HepG2 (cell line): ENCODE measurements around the gene MIDN. TPM values are rescaled to one million over a fixed set of nuclear protein-coding genes. Genes with fewer than 3 reads are reported as not detected.

ENCODE experiments used
- AHR ChIP-seq: IDR thresholded peaks from 2 replicates; pipeline ENCODE4 v1.6.1; 2018; ENCODE audit warnings: missing genetic modification reagents, missing compliant biosample characterization
- BRCA1 ChIP-seq: sonication (generic); formaldehyde crosslinking; IDR thresholded peaks from 2 replicates; pipeline ENCODE4 v1.4.0; 2020; ENCODE audit warnings: missing genetic modification reagents
- BRD4 ChIP-seq: sonication (generic); formaldehyde crosslinking; IDR thresholded peaks from 2 replicates; pipeline ENCODE4 v1.4.0; 2020; ENCODE audit warnings: missing genetic modification reagents
- ISL2 ChIP-seq: sonication (generic); formaldehyde crosslinking; IDR thresholded peaks from 2 replicates; pipeline ENCODE4 v1.5.0; 2020; ENCODE audit warnings: missing genetic modification reagents
- NCOA1 ChIP-seq: sonication (generic); formaldehyde crosslinking; IDR thresholded peaks from 2 replicates; pipeline ENCODE4 v1.9.0; 2021; ENCODE audit warnings: missing genetic modification reagents
- PHF5A ChIP-seq: IDR thresholded peaks from one replicate; pipeline ENCODE4 v1.6.1; 2018; ENCODE audit warnings: low read depth, missing genetic modification reagents; ENCODE audit not compliant: unreplicated experiment
- TBP ChIP-seq: sonication (generic); formaldehyde crosslinking; IDR thresholded peaks from 2 replicates; pipeline ENCODE4 v1.5.0; 2020; ENCODE audit warnings: missing genetic modification reagents
- ZKSCAN8 ChIP-seq: IDR thresholded peaks from 2 replicates; pipeline ENCODE4 v1.6.1; 2016; ENCODE audit warnings: borderline replicate concordance, missing genetic modification reagents, missing compliant biosample characterization
- ZMAT3 ChIP-seq: sonication (generic); formaldehyde crosslinking; conservative IDR thresholded peaks from 2 replicates; pipeline ENCODE4 v1.7.0; 2021; ENCODE audit warnings: missing genetic modification reagents
- ZNF33A ChIP-seq: sonication (generic); formaldehyde crosslinking; IDR thresholded peaks from 2 replicates; pipeline ENCODE4 v1.5.1; 2020; ENCODE audit warnings: missing genetic modification reagents, mild to moderate bottlenecking, moderate library complexity, borderline replicate concordance
- ZNF546 ChIP-seq: sonication (generic); formaldehyde crosslinking; conservative IDR thresholded peaks from 2 replicates; pipeline ENCODE4 v1.8.1; 2023; ENCODE audit warnings: mild to moderate bottlenecking, missing genetic modification reagents
- polyA plus RNA-seq, 8 experiments: library from polyadenylated mRNA; depleted of rRNA in 3 of 8; stranded (reverse) in 7 of 8; unstranded in 1 of 8; fragments of >200 nt; fragmentation: Illumina TruSeq in 4 of 8; extraction: Trizol in 4 of 8; gene quantifications; 2 replicates each; pipeline versions ENCODE4 v1.2.1 to v1.2.3, GENCODE V29; 2011 to 2016; ENCODE audit warnings: low read depth in 4 of 8, missing spikeins in 1 of 8, mixed read lengths in 1 of 8; ENCODE audit not compliant: insufficient read depth in 1 of 8
- total RNA-seq, 5 experiments: library from RNA; depleted of rRNA; stranded (reverse); fragments of >200 nt; fragmentation: Illumina TruSeq; extraction: Trizol; gene quantifications; 2 replicates each; pipeline ENCODE4 v1.2.3, GENCODE V29; 2016; ENCODE audit warnings: low read depth in 1 of 5
- TF ChIP-seq, protein P1 (sequence below): sonication (generic); formaldehyde crosslinking; IDR thresholded peaks from 2 replicates; pipeline ENCODE4 v1.5.0; 2020; ENCODE audit warnings: missing genetic modification reagents
- TF ChIP-seq, protein P2 (sequence below): sonication (generic); formaldehyde crosslinking; IDR thresholded peaks from 2 replicates; pipeline ENCODE4 v1.4.0; 2020; ENCODE audit warnings: mild to moderate bottlenecking, missing genetic modification reagents
- TF ChIP-seq, protein P3 (sequence below): sonication (generic); formaldehyde crosslinking; IDR thresholded peaks from 2 replicates; pipeline ENCODE4 v1.5.0; 2020; ENCODE audit warnings: missing genetic modification reagents, mild to moderate bottlenecking, borderline replicate concordance
- TF ChIP-seq, protein P4 (sequence below): sonication (generic); formaldehyde crosslinking; conservative IDR thresholded peaks from 2 replicates; pipeline ENCODE4 v1.8.0; 2022; ENCODE audit warnings: low read depth, missing genetic modification reagents
- TF ChIP-seq, protein P5 (sequence below): sonication (generic); formaldehyde crosslinking; IDR thresholded peaks from 2 replicates; pipeline ENCODE4 v1.4.0; 2020; ENCODE audit warnings: mild to moderate bottlenecking, missing genetic modification reagents

Gene MIDN
- total and polyA plus RNA-seq, 2 of the 13 experiments (the other 11 are each of a cell fraction or from before 2014, with no cell fraction given): 8.4 to 18.0 TPM

DNA sequence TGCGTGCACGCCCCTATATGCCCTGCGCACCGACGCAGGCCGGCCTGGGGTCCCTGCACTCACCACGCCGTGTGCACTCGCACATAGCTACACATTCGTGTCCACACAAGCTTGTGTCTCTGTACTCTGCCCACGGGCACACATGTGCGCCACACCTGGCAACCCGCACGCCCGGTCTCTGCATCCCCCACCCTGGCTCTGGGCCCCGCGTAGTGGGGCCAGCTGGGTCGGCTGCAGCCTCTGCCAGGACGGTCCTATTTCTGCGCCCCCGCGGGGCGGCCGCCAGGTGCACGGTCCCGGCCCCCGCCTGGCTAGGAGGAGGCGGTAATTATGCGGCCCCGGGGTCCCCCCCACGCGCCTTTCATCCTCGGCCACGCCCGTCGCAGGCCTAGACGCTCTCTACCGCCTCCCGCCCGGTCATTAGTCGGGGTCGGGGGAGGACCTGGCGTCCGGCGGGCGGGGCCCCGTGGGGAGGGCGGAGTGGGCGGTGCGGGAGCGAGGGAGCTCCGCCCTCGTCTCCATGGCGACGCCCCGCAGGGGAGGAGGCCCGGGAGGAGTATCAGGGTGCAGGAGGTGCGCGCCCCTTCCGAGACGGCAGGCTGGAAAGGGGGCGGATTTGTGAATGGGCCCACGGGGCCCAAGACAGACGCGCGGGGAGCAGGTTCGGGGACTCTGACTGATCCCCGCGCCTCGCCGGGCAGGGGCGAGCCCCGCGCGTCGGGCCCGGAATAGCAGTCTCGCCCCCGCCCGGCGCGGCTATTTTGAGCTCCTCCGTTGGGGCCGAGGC is 17.9 kb downstream of the MIDN start (continued):
- TF ChIP-seq, protein P1, sequence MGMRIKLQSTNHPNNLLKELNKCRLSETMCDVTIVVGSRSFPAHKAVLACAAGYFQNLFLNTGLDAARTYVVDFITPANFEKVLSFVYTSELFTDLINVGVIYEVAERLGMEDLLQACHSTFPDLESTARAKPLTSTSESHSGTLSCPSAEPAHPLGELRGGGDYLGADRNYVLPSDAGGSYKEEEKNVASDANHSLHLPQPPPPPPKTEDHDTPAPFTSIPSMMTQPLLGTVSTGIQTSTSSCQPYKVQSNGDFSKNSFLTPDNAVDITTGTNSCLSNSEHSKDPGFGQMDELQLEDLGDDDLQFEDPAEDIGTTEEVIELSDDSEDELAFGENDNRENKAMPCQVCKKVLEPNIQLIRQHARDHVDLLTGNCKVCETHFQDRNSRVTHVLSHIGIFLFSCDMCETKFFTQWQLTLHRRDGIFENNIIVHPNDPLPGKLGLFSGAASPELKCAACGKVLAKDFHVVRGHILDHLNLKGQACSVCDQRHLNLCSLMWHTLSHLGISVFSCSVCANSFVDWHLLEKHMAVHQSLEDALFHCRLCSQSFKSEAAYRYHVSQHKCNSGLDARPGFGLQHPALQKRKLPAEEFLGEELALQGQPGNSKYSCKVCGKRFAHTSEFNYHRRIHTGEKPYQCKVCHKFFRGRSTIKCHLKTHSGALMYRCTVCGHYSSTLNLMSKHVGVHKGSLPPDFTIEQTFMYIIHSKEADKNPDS: 0 out of 2 replicates have a peak, but pooled peaks have one; percentile 15
- TF ChIP-seq, protein P2, sequence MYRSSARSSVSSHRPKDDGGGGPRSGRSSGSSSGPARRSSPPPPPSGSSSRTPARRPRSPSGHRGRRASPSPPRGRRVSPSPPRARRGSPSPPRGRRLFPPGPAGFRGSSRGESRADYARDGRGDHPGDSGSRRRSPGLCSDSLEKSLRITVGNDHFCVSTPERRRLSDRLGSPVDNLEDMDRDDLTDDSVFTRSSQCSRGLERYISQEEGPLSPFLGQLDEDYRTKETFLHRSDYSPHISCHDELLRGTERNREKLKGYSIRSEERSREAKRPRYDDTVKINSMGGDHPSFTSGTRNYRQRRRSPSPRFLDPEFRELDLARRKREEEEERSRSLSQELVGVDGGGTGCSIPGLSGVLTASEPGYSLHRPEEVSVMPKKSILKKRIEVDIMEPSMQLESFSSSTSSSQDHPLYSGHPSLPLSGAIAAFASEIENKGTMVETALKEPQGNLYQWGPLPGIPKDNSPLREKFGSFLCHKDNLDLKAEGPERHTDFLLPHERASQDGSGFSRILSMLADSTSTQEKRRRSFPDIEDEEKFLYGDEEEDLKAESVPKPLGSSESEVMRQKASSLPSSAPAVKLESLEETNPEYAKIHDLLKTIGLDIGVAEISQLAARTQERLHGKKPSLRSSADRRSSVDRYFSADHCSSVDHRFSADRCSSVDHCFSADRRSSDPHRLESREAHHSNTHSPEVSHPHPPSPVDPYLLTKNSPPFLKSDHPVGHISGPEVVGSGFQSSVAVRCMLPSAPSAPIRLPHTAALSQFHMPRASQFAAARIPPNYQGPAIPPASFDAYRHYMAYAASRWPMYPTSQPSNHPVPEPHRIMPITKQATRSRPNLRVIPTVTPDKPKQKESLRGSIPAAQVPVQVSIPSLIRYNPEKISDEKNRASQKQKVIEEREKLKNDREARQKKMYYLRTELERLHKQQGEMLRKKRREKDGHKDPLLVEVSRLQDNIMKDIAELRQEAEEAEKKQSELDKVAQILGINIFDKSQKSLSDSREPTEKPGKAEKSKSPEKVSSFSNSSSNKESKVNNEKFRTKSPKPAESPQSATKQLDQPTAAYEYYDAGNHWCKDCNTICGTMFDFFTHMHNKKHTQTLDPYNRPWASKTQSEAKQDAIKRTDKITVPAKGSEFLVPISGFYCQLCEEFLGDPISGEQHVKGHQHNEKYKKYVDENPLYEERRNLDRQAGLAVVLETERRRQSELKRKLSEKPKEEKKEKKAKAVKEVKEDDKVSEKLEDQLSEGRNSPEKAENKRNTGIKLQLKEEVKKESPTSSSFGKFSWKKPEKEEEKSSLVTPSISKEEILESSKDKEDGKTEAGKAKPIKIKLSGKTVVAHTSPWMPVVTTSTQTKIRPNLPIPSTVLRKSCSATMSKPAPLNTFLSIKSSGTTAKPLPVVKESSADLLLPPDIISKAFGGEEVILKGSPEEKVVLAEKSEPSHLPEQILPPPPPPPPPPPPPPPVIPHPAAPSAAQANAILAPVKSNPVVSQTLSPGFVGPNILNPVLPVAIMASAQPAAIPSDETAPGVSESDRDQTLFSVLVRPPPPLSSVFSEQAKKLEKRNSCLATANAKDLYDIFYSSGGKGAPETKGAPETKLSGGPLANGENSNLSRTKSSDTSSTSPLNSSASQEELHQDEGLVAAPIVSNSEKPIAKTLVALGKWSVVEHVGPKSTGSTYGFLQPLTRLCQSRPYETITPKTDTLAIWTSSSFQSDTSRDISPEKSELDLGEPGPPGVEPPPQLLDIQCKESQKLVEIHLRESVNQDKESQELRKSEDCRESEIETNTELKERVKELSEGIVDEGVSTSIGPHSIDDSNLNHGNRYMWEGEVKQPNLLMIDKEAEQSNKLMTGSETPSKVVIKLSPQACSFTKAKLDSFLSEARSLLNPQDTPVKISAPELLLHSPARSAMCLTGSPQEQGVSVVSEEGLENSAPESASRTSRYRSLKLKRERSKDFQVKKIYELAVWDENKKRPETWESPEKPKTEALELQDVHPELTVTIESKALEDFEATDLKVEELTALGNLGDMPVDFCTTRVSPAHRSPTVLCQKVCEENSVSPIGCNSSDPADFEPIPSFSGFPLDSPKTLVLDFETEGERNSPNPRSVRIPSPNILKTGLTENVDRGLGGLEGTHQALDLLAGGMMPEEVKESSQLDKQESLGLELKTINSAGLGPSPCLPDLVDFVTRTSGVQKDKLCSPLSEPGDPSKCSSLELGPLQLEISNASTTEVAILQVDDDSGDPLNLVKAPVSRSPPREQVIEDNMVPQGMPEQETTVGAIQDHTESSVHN (CRISPR knock-in tag): 0 out of 2 replicates have a peak, but pooled peaks have one; percentile 40
- no peak for TF ChIP-seq ZNF33A (CRISPR knock-in tag)
- TF ChIP-seq, protein P3, sequence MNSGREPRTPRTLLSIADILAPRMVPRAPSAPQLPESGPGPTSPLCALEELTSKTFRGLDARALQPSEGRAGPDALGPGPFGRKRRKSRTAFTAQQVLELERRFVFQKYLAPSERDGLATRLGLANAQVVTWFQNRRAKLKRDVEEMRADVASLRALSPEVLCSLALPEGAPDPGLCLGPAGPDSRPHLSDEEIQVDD: no peak
- TF ChIP-seq ISL2: peak; percentile 41
- peak; percentile 72 for TF ChIP-seq ZNF546 (CRISPR knock-in tag)
- TF ChIP-seq AHR (CRISPR knock-in tag): no peak
- no peak for TF ChIP-seq NCOA1
- TF ChIP-seq TBP: no peak
- TF ChIP-seq, protein P4, sequence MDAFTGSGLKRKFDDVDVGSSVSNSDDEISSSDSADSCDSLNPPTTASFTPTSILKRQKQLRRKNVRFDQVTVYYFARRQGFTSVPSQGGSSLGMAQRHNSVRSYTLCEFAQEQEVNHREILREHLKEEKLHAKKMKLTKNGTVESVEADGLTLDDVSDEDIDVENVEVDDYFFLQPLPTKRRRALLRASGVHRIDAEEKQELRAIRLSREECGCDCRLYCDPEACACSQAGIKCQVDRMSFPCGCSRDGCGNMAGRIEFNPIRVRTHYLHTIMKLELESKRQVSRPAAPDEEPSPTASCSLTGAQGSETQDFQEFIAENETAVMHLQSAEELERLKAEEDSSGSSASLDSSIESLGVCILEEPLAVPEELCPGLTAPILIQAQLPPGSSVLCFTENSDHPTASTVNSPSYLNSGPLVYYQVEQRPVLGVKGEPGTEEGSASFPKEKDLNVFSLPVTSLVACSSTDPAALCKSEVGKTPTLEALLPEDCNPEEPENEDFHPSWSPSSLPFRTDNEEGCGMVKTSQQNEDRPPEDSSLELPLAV: no peak
- 0 out of 2 replicates have a peak, but pooled peaks have one; percentile 24 for TF ChIP-seq ZMAT3 (CRISPR knock-in tag)
- TF ChIP-seq BRD4: no peak
- TF ChIP-seq, protein P5, sequence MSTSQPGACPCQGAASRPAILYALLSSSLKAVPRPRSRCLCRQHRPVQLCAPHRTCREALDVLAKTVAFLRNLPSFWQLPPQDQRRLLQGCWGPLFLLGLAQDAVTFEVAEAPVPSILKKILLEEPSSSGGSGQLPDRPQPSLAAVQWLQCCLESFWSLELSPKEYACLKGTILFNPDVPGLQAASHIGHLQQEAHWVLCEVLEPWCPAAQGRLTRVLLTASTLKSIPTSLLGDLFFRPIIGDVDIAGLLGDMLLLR (CRISPR knock-in tag): no peak; the same call in 1 of the 2 replicates
- no peak for TF ChIP-seq BRCA1
- no peak for TF ChIP-seq PHF5A (CRISPR knock-in tag)
- peak; percentile 20; the same call in 1 of the 2 replicates for TF ChIP-seq ZKSCAN8 (CRISPR knock-in tag)
